ENCODE data around the gene GPR162. TPM values are rescaled to one million over a fixed set of nuclear protein-coding genes. Genes with fewer than 3 reads are reported as not detected.

GPR162 gene
- polyA plus RNA-seq, 3 donors = 15.1 to 81.7 (median 16.0) TPM

- peaks cover 6 to 34% of the 10 kb centered on the region in 2 donors for H3K36me3 ChIP-seq (replicated peaks in 1 of 2; ENCODE audit: control insufficient read depth in 1 of 2, insufficient read depth in 2 of 2, low read length in 2 of 2)
- Mint-ChIP-seq H3K4me1 (peaks cover 39% of the 10 kb centered on the region), H3K9me3 (no peaks in the 10 kb centered on the region), H3K27ac (peak overlapping the region in 4 of 7 donors; percentile 33 to 68 (median 50)), H3K4me3 (no peak overlapping the region), H3K36me3 (peaks cover 19 to 37% of the 10 kb centered on the region in 2 donors), H3K27me3 (ENCODE audit: low read depth in 3 of 3) (peaks cover 0 to 1% (median 0%) of the 10 kb centered on the region in 3 donors)
- H3K4me1 ChIP-seq (ENCODE audit: control insufficient read depth in 1 of 2, insufficient read depth in 2 of 2, low read length in 2 of 2) = peaks cover 29 to 35% of the 10 kb centered on the region in 2 donors
- 98% methylated on average over 8 of the region's 10 CpGs for WGBS (ENCODE audit: insufficient coverage)
- no peak for DNase-seq
- intact Hi-C loops (cut with micrococcal nuclease) = loop anchor here in 1 of 2 donors (2.0 to 10.0 kb wide), 2 partner anchors 55 to 187 kb away; partner anchors contain the start of genes ING4 and LRRC23
- H3K9me3 ChIP-seq (replicated peaks in 1 of 2; ENCODE audit: control insufficient read depth in 1 of 2, insufficient read depth in 1 of 2, low read length in 2 of 2) = no peaks in the 10 kb centered on the region
- no peaks in the 10 kb centered on the region for H3K27me3 ChIP-seq (ENCODE audit: control insufficient read depth in 2 of 2, insufficient read depth in 2 of 2, low read length in 2 of 2)
- H3K4me3 ChIP-seq (replicated peaks in 1 of 3; ENCODE audit: low read depth in 2 of 3, low read length in 3 of 3) = peak overlapping the region in 1 of 3 experiments; percentile 93
- peaks cover 9% of the 10 kb centered on the region for H4K20me1 ChIP-seq (ENCODE audit: insufficient read depth, low read length)
- H3K9ac ChIP-seq (ENCODE audit: insufficient read depth, low read length, poor library complexity, severe bottlenecking) = no peak overlapping the region
- peaks cover 46% of the 10 kb centered on the region for H3K79me2 ChIP-seq (ENCODE audit: insufficient read depth, low read length)
- H3K27ac ChIP-seq (ENCODE audit: low read depth in 1 of 2, low read length in 2 of 2) = peak overlapping the region in 1 of 2 donors; percentile 85
- TF ChIP-seq, protein P1, sequence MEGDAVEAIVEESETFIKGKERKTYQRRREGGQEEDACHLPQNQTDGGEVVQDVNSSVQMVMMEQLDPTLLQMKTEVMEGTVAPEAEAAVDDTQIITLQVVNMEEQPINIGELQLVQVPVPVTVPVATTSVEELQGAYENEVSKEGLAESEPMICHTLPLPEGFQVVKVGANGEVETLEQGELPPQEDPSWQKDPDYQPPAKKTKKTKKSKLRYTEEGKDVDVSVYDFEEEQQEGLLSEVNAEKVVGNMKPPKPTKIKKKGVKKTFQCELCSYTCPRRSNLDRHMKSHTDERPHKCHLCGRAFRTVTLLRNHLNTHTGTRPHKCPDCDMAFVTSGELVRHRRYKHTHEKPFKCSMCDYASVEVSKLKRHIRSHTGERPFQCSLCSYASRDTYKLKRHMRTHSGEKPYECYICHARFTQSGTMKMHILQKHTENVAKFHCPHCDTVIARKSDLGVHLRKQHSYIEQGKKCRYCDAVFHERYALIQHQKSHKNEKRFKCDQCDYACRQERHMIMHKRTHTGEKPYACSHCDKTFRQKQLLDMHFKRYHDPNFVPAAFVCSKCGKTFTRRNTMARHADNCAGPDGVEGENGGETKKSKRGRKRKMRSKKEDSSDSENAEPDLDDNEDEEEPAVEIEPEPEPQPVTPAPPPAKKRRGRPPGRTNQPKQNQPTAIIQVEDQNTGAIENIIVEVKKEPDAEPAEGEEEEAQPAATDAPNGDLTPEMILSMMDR (IDR thresholded peaks at IDR 0.05) = no peak
- H3K4me2 ChIP-seq (replicated peaks; ENCODE audit: extremely low read depth, low read length, poor library complexity, severe bottlenecking) = peak overlapping the region; percentile 89
- H2AFZ ChIP-seq (ENCODE audit: insufficient read depth, low read depth, low read length, poor library complexity, severe bottlenecking) = no peak overlapping the region
These were observed 28.4 kb downstream of the GPR162 start for GRCh38 chr12:6849976-6850560.

GRCh38 chr12:6850796-6851152 lies 29.2 kb downstream of the GPR162 start:
- no peak for DNase-seq
- Histone ChIP-seq H4K20me1 (ENCODE audit: insufficient read depth, low read length) (peaks cover 9% of the 10 kb centered on the region), H3K9me3 (replicated peaks in 1 of 2; ENCODE audit: control insufficient read depth in 1 of 2, insufficient read depth in 1 of 2, low read length in 2 of 2) (no peaks in the 10 kb centered on the region), H3K27me3 (ENCODE audit: control insufficient read depth in 2 of 2, insufficient read depth in 2 of 2, low read length in 2 of 2) (no peaks in the 10 kb centered on the region), H3K4me1 (ENCODE audit: control insufficient read depth in 1 of 2, insufficient read depth in 2 of 2, low read length in 2 of 2) (peaks cover 29 to 35% of the 10 kb centered on the region in 2 donors), H3K9ac (ENCODE audit: insufficient read depth, low read length, poor library complexity, severe bottlenecking) (no peak overlapping the region), H3K79me2 (ENCODE audit: insufficient read depth, low read length) (peaks cover 50% of the 10 kb centered on the region), H3K36me3 (replicated peaks in 1 of 2; ENCODE audit: control insufficient read depth in 1 of 2, insufficient read depth in 2 of 2, low read length in 2 of 2) (peaks cover 10 to 41% of the 10 kb centered on the region in 2 donors), H3K4me3 (replicated peaks in 1 of 3; ENCODE audit: low read depth in 2 of 3, low read length in 3 of 3) (peak overlapping the region in 2 of 3 experiments; percentile 56 to 93), H2AFZ (ENCODE audit: insufficient read depth, low read depth, low read length, poor library complexity, severe bottlenecking) (no peak overlapping the region), H3K27ac (ENCODE audit: low read depth in 1 of 2, low read length in 2 of 2) (peak overlapping the region; percentile 2 to 85), H3K4me2 (replicated peaks; ENCODE audit: extremely low read depth, low read length, poor library complexity, severe bottlenecking) (peak overlapping the region; percentile 89)
- intact Hi-C loops (cut with micrococcal nuclease) = loop anchor here in 1 of 2 donors (2.0 to 10.0 kb wide), 2 partner anchors 54 to 188 kb away; partner anchors contain the start of genes ING4 and LRRC23
- TF ChIP-seq, protein P1 (IDR thresholded peaks at IDR 0.05) = no peak
- peaks cover 23 to 39% of the 10 kb centered on the region in 2 donors for H3K36me3 Mint-ChIP-seq
- peaks cover 0 to 1% (median 0%) of the 10 kb centered on the region in 3 donors for H3K27me3 Mint-ChIP-seq (ENCODE audit: low read depth in 3 of 3)
- H3K4me3 Mint-ChIP-seq = peak overlapping the region in 1 of 2 donors; percentile 94
- 60% methylated on average over 9 of the region's 16 CpGs for WGBS (ENCODE audit: insufficient coverage)
- peak overlapping the region in 4 of 7 donors; percentile 95 to 99 (median 98) for H3K27ac Mint-ChIP-seq
- no peaks in the 10 kb centered on the region for H3K9me3 Mint-ChIP-seq
- peaks cover 39% of the 10 kb centered on the region for H3K4me1 Mint-ChIP-seq

Data from CD14-positive monocyte (primary cell).